Hair follicle dermal papilla cell (primary cell): Measurements from ENCODE around the gene ZNF215. TPM values are rescaled to one million over a fixed set of nuclear protein-coding genes. Genes with fewer than 3 reads are reported as not detected.

Source experiments
- total RNA-seq: library from RNA; depleted of rRNA; stranded (reverse); fragments of >200 nt; gene quantifications from 2 replicates; pipeline ENCODE4 v1.2.3, GENCODE V29; 2012

The ZNF215 gene
- 5.7 and 7.4 TPM in 2 replicates for total RNA-seq

GRCh38 chr11:6926208-6927029 is at the start of gene ZNF215:
ZNF215 (plus strand) TSS chr11:6926426; CDS start chr11:6932273, 5,847 bp downstream.

GRCh38 chr11:6892400-6892799 is 33.8 kb upstream of the ZNF215 start, which contains the start of gene OR2D2:
OR2D2 (minus strand) TSS chr11:6892500; CDS start chr11:6892500, 0 bp downstream.

GRCh38 chr11:6920702-6921101 is 5.5 kb upstream of the ZNF215 start, which contains the start of gene OR2D3:
OR2D3 (plus strand) TSS chr11:6921002; CDS start chr11:6921002, 0 bp downstream.

Other genes with a start within 250 kb of the ZNF215 start
- gene MRPL17, start 243.1 kb upstream of the ZNF215 start, total RNA-seq, result 28.4 and 39.6 TPM in 2 replicates
- 0.12 and 0.16 TPM in 2 replicates for gene OR2AG2, start 154.4 kb upstream of the ZNF215 start, total RNA-seq
- not detected in 2 replicates for gene OR2AG1, start 143.4 kb upstream of the ZNF215 start, total RNA-seq
- gene OR6A2, start 126.7 kb upstream of the ZNF215 start, total RNA-seq, result 0.32 and 0.49 TPM in 2 replicates
- gene OR10A5, start 80.7 kb upstream of the ZNF215 start, total RNA-seq, result not detected in 2 replicates
- gene OR10A2, start 63.4 kb upstream of the ZNF215 start, total RNA-seq, result not detected in 2 replicates
- gene OR10A4, start 49.8 kb upstream of the ZNF215 start, total RNA-seq, result not detected in 2 replicates
- 0.32 and 0.61 TPM in 2 replicates for gene OR2D2, start 33.9 kb upstream of the ZNF215 start, total RNA-seq
- gene OR2D3, start 5.4 kb upstream of the ZNF215 start, total RNA-seq, result not detected in 2 replicates
- gene ZNF214, start 93.9 kb downstream of the ZNF215 start, total RNA-seq, result 2.1 and 4.7 TPM in 2 replicates
- 0.16 and 0.24 TPM in 2 replicates for gene NLRP14, start 94.1 kb downstream of the ZNF215 start, total RNA-seq
- gene RBMXL2, start 162.6 kb downstream of the ZNF215 start, total RNA-seq, result 0.16 TPM in 1 of 2 replicates, not detected in the other